Measurements from ENCODE around the gene KLK13.

Gene KLK13

GRCh38 chr19:51091895-51092873 lies 27.3 kb upstream of the KLK13 start:
- no peak for DNase-seq (ENCODE audit: low read depth)

DNA sequence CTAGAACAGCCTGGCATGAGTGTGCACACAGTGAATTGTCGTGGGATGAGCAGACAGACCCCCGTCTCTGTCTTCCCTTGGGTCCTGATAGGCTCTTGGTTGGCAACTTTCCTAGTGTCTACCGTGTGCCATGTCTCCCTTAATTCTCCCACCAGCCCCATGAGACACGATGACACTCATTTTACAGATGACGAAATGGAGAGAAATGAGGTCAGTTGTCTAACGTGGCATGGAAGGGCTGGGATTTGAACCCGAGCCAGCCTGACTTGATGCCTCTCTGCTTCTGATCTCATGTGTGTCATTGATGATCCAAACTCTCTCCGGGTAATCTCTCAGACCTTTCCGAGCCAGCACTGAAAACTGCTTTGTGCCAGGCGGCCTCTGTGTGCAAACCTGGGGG lies 26.2 kb upstream of the KLK13 start:
- no peak for DNase-seq (ENCODE audit: low read depth)

DNA sequence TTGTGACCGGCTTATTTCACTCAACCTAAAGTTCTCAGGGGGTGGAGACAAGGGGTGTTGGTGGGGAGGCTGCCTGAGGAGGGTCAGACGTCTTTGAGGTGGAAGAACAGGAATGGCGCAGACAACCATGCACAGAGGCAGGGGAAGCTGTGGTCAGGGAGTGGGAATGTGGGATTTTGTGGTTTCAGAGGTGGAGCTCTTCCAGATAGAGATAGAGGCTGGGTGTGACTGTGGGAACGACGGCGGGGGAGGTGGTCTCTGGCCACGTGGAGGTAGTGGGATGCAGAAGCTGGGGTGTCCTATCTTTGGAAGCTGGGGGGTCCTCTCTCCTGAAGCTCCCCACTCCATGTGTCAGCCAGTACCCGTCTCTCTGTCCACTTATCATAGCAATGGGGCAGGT lies 25.6 kb upstream of the KLK13 start:
- no peak for DNase-seq (ENCODE audit: low read depth)

DNA sequence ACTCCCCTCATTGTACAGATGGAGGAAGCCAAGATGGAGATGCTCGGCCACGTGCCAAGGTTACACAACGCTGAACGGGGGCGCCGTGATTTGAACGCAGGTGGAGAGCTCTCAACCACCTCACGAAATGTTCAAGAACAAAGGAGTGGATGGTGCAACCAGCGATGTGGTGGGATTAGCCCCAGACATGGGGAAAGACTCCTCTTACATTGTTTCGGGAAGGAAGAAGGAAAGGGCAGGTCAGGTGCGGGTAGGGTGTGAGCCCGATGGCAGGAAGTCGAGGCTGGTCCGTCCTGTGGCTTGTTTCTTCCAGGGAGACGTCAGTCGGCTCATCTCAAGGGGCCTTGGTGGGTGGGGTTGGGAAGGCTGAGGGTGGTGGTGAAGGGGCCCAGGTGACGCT lies 24.9 kb upstream of the KLK13 start:
- DNase-seq (ENCODE audit: low read depth): no peak

DNA sequence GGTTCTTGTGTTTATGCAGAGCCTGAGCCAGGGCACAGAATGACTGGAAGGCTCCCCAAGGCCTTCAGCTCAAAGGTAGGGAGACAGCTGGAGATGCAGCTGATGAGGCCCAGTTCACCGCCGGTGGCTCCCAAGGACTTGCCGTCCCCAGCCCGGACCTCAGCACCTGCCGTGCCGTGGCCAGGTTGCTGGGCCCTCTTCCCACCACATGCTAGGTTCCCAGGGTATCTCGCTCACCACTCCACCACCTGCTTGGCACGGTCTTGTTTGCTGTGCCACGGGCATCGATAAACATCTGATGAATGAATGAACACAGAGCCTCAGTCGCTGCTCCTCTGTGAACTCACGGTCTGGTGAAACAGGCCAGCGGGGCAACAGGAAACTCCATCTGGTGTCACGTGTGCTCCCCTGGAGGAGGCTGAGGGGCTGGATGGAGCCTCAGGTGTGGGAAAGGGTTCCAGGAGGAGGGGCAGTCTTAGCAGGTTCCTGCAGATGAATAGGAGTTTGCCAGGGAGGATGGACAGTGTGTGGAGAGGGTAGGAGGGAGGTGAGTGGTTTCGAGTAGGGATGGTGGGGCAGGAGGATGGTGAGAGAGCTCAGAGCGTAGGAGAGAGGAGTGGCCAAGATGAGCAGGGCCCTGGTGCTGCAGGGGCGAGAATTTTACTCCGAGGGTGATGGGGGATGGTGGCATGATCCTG lies 21.4 kb upstream of the KLK13 start:
- no peak for DNase-seq (ENCODE audit: low read depth)

- no peak for DNase-seq (ENCODE audit: low read depth)
Observed at GRCh38 chr19:51084505-51084904, 19.6 kb upstream of the KLK13 start.

- no peak for DNase-seq (ENCODE audit: low read depth)
Observed at GRCh38 chr19:51083783-51084182, 18.9 kb upstream of the KLK13 start.

DNA sequence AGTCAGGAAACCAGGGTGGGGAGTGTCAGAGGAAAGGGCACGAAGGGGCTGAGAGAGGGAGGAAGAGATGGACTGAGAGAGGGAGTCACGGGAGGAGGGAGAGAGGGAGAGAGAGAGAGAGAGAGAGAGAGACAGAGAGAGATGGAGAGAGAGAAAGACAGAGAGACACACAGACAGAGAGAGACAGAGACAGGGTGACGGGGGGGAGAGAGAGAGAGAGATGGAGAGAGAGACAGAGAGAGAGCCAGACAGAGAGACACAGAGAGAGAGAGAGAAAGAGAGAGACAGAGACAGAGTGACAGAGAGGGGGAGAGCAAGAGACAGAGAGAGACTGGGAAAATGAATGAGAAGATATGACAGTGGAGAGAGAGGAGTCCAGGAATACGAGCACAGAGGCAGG lies 18.3 kb upstream of the KLK13 start:
- no peak for DNase-seq (ENCODE audit: low read depth)

DNA sequence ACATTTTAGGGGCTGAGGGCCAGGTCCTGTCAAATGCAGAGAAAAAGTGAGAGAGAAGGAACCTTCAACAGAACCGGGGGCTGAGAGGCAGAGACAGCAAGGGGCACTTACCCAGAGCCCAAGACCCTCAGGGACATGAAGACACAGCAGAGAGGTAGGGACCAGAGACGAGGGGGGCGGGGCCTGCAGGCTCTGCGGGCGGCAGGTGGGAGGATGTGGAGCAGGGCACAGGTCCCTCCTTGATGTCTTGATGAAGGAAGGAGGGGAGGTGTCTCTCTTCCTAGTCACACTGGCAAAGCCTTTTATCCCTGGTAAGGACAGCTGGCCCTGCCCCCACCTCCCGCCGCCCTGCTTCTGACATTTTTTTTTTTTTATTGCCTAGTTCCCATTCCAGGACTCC lies 17.7 kb upstream of the KLK13 start, which contains the start of gene KLK14:
TSS of gene KLK14 (minus strand) at position 277 of the 400 bp plus-strand sequence. CDS start at position 4, 273 bp downstream.
- DNase-seq (ENCODE audit: low read depth): no peak

GRCh38 chr19:51081476-51081875 lies 16.6 kb upstream of the KLK13 start:
- no peak for DNase-seq (ENCODE audit: low read depth)

- DNase-seq (ENCODE audit: low read depth): no peak
Observed at GRCh38 chr19:51079481-51080110, 14.7 kb upstream of the KLK13 start.

DNA sequence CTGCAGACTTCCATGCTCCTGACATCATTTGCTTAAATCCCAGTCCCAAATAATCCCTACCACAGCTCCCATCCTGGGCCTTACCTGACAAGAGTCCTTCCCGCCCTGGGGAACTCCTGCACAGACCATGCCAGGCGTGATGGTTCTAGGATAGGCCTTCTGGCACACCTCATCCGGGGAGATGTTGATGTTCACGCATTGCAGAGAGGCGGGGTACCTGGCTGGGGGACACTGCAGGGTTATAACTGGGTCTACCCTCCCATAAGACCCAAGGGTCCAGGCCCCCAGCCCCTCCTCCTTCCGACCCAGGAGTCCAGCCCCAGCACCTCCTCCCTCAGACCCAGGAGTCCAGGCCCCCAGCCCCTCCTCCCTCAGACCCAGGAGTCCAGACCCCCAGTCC lies 13.8 kb upstream of the KLK13 start:
- DNase-seq (ENCODE audit: low read depth): no peak

DNA sequence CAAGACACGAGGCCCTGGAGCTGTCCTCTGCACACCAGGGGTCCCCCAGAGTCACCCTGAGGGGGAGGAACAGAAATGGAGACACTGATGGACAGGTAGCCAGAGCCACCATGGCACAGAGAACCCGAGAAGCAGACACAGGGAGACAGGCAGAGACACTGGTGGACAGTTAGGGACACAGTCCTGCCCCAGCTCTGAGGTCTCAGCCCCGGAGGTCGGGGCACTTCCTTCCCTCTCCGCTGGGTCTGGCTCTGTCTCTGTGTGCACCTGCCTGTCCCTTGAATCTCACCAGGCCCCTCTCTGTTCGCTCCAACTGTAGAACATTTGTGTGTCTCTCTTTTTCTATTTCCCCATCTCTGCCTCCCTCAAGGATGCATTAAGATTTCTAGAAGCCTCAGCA lies 13.2 kb upstream of the KLK13 start:
- DNase-seq (ENCODE audit: low read depth): no peak

DNA sequence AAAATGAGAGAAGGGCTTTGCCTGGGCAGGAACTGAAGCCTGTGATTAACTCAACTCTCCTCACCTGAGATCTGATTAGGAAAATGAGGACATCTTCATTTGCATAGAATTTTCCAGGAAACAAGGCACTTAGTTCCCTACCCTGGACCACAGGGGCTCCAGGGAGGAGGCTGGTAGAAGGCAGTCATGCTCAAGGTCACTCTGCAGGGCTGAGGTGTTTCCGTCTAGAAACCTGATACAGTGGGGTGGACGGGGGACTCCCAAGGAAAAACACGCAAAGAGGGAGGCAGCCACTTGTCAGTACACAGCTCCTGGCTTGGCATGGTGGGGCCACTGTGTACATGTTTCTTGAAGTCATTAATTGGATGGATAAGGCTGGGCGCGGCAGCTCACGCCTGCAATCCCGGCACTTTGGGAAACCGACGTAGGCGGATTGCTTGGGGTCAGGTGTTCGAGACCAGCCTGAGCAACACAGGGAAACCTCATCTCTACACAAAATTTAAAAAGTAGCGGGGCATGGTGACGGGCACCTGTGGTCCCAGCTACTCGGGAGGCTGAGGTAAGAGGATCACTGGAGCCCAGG lies 11.8 kb upstream of the KLK13 start:
- DNase-seq (ENCODE audit: low read depth): no peak

- DNase-seq (ENCODE audit: low read depth): no peak
Observed at GRCh38 chr19:51075998-51076397, 11.1 kb upstream of the KLK13 start.

GRCh38 chr19:51071095-51071405 lies 6.2 kb upstream of the KLK13 start:
- DNase-seq (ENCODE audit: low read depth): no peak

- DNase-seq (ENCODE audit: low read depth): no peak
Observed at GRCh38 chr19:51070334-51071094, 5.6 kb upstream of the KLK13 start.

DNA sequence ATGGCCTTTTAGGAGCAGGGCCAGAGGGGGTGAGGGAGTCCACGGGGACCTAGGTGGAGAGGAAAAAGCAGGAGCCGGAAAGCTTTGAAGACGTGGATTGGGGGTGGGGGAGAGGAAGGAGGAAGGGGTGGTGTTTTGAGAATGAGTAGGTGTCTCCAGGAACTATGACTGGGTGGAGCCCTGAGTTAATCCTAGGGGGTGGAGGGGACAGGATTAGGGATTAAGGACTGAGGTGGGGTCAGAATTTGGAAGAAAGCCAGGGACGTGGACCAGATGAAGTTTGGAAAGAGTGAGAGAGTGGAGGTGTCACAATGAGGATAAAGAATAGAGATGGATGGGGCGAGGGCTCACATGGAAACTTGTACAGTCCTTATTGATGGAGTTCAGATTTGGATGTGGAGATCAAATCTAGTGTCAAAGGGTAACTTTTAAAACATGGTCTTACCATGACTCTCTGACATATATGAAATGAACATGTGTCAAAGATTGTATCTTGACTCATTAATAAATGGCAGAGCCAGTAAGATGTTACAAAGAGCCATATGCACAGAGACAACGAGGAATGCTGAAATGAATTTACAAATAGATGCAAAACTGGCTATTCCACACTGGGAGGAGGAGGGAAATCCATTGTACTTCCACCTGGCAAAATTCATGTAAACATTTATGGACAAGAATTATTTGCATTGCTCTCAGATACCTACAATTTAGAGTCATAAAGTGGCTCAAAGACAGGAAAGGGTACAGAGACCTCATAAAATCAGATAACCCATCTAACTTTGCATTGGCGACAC lies 1.7 kb upstream of the KLK13 start:
- no peak for DNase-seq (ENCODE audit: low read depth)

- DNase-seq (ENCODE audit: low read depth): no peak
Observed at GRCh38 chr19:51065221-51065960, 499 bp upstream of the KLK13 start.

DNA sequence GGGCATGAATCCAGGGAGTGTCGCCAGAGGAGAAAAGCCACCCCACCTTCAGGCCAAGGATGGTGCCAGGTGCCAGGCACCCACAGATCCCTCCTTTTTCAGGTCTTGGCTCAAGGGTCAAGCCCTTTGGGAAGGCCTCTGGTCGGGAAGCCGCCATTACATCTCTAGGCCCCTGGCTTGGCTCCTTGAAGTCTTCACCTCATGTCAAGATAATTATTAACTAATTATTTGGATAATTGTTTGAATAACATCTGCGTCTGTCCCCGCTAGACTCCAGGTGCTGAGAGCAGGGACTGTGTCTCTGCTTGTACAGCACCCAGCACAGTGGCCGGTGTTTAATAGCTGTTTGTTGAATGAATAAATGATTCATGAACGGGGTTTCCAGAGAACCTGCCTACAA lies 1.2 kb downstream of the KLK13 start:
- no peak for DNase-seq (ENCODE audit: low read depth)
